D721Med (cell line): ENCODE data around the gene MVB12B.

Experiments
- DNase-seq: peaks from one replicate; pipeline ENCODE4 v3.0.0; 2011; ENCODE audit warnings: low spot score; ENCODE audit not compliant: insufficient read length
- FAIRE-seq: peaks from 2 replicates; lab custom pipeline; 2011; peaks lifted over from hg19 to GRCh38; lab: Jason Lieb, UNC
- CTCF ChIP-seq: IDR thresholded peaks from 2 replicates; pipeline ENCODE4 v1.5.1; 2012; ENCODE audit warnings: mild to moderate bottlenecking, control low read depth; ENCODE audit not compliant: insufficient read depth; ENCODE audit errors: missing control alignments

The MVB12B gene

GRCh38 chr9:126327006-126327713 is 531 bp downstream of the MVB12B start:
- FAIRE-seq (no peak), DNase-seq (no peak)
- no peak for TF ChIP-seq CTCF

DNA sequence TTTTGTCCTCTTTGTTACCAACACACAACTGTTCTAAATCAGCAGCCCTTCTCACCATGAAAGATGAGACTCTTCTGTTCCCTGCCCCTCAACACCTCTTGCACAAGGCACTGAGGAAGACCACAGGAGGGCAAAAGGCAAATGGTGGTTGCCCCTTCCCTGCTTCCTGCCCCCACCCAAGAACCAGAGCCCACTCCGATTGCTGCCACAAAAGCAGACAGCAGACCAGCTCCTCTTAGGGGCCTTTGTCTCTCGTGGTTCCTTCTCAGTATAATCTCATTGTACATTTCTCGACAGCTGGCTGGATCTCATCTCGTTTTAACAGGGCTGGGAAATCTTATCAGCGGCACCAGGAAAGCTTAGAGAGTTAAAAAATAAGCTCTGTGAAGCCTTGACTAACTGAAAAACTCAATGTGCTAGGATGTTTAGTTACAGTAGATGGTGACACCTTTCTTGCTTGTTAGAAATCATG is 1.1 kb downstream of the MVB12B start:
- DNase-seq (peak; percentile 66), FAIRE-seq (peak; percentile 86)
- no peak for TF ChIP-seq CTCF

DNA sequence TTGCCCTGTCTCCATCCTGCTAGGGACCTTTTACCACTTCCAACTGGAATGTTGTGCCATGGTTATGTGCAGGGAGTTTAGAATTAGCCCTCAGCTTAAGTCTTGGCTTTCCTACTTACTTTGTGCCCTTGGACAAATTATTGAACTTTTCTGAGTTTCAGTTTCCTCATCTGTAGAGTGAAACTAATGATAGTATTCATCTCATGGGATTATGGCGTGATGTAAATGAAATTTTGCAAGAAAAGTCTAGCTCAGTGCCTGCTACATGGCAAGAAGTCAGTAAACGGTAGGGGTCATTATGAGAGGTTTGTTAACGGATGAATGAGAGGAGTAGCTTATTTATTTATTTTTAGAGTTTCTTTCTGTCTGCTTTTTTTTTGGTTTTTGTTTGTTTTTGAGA is 1.8 kb downstream of the MVB12B start:
- no peak for DNase-seq
- no peak for TF ChIP-seq CTCF
- FAIRE-seq = peak; percentile 29

DNA sequence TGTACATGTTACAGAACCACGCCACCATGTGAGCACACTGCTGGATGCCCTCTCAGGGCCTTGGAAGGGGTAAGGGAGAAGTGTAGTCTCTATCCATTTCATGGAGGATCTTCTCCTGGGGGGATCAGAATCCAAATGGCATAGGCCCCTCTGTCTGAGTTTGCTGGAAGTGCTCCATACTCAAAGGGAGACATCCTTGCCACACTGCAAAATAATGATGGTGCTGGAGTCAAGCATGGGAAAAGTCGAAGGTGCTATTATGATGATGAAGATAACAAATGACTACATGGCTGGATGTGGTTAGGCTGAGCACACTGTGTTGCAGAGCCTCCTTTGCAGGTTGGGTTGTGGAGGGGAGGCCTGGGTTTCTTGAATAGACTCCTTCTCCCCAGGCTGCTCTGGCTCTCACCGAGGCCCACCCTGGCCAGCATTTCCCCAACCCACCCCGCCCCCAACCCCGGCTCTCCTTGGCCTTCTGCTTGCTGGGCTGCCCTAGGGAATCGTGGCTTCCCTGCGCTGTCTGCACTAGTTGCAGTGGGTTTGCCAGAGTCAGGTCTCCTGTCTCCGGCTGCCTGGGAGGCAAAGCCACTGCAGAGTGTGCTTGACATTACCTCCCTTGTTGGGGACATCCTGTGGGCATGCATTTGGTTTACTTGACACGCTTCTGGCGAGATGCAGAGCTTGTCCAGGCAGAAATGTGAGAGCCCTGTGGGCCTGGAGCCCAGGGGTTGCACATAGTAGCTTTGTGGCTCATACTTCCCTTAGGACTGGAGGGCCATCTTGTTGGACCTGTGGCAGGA is 3.0 kb downstream of the MVB12B start:
- DNase-seq = no peak
- no peak for TF ChIP-seq CTCF
- no peak for FAIRE-seq

GRCh38 chr9:126330536-126330935 is 3.9 kb downstream of the MVB12B start:
- FAIRE-seq (peak; percentile 56), DNase-seq (no peak)
- TF ChIP-seq CTCF = no peak

DNA sequence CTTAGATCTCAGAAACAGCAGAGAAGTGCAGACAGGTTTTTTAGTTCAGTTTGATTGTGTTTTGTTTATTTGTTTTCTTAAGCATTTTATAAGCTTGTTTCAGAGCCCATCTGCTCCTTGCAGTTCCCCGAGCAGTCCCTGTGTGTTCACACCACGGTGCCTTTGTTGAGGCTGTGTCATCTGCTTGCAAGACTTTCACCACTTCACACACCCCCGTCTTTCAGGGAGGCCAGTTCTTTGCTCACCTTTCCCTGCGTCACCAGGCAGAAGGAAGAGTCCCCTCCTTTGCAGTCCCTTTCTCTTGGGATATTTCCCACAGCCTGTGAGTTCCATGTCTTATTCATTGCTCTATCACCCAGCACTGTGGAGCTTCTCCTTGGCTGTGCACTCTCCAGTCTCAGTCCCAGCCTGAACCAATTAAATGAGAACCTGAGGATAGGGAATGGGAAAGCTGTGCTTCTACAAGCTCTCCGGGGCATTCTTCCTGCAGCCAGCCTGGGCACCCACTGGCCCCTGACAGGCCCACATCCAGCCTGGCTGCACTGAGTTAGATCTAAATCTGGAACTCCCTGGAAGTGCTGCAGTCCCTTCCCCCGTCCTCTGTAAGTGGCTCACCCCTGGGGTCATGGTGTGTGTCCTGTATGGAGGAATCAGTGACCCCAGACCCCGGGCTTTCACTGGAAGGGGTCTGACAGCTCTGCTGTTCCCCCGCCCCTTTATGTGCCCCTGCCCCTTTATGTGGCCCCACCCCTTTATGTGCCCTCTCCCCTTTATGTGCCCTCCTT is 5.5 kb downstream of the MVB12B start:
- FAIRE-seq = no peak
- DNase-seq = no peak
- no peak for TF ChIP-seq CTCF
